SK-N-SH (cell line): ENCODE results near the gene CDH22. TPM values are rescaled to one million over a fixed set of nuclear protein-coding genes. Genes with fewer than 3 reads are reported as not detected.

Source experiments
- CTCF ChIA-PET: fragments of 300-600, 350-600 bp; formaldehyde crosslinking; extraction: SDS; loops from one replicate; lab custom pipeline; 2021; lab: Yijun Ruan, JAX
- POLR2A ChIA-PET: fragments of 350-600 bp; sonication (Branson Sonifier 250); formaldehyde crosslinking; extraction: SDS; loops from one replicate; lab custom pipeline; 2020; ENCODE audit warnings: antibody characterized with exemption, inconsistent platforms; lab: Yijun Ruan, JAX
- DNase-seq: peaks from one replicate; pipeline ENCODE4 v3.0.0; 2012
- H2AFZ ChIP-seq: fragments of 200-600 bp; sonication (generic); 2 replicates; pipeline ENCODE4 v1.8.1; 2016; ENCODE audit warnings: antibody characterized with exemption, mild to moderate bottlenecking, low read depth
- H3F3A ChIP-seq: fragments of 200-600 bp; sonication (generic); replicated peaks from 2 replicates; pipeline ENCODE3; 2016; ENCODE audit warnings: antibody characterized with exemption, mild to moderate bottlenecking; ENCODE audit not compliant: insufficient read depth
- H3K27ac ChIP-seq, 2 experiments: fragments of 200-500 bp in 1 of 2; fragments of 200-600 bp in 1 of 2; sonication (Bioruptor generic) in 1 of 2; sonication (generic), shearing (Covaris generic) in 1 of 2; 2 replicates each; pipeline versions ENCODE4 v1.5.1 to v1.6.1; 2014 to 2016; ENCODE audit warnings: low read depth in 2 of 2, inconsistent platforms in 1 of 2, low read length in 1 of 2, mild to moderate bottlenecking in 1 of 2, mixed read lengths in 1 of 2
- H3K27me3 ChIP-seq: fragments of 200-600 bp; sonication (generic), shearing (Covaris generic); 2 replicates; pipeline ENCODE4 v1.6.1; 2016; ENCODE audit warnings: mixed run types; ENCODE audit not compliant: insufficient read depth
- H3K36me3 ChIP-seq, 2 experiments: fragments of 200-500 bp in 1 of 2; fragments of 200-600 bp in 1 of 2; sonication (Bioruptor generic) in 1 of 2; sonication (generic) in 1 of 2; replicated peaks in 1 of 2; 2 replicates each; pipeline versions ENCODE3 to v1.5.1; 2014 to 2016; ENCODE audit warnings: low read length in 1 of 2, mild to moderate bottlenecking in 1 of 2; ENCODE audit not compliant: insufficient read depth in 2 of 2, control insufficient read depth in 1 of 2
- H3K4me1 ChIP-seq, 2 experiments: fragments of 200-500 bp in 1 of 2; fragments of 200-600 bp in 1 of 2; sonication (Bioruptor generic) in 1 of 2; sonication (generic), shearing (Covaris generic) in 1 of 2; 2 replicates each; pipeline versions ENCODE4 v1.5.1 to v1.6.1; 2014 to 2016; ENCODE audit warnings: low read depth in 1 of 2, low read length in 1 of 2, mixed run types in 1 of 2; ENCODE audit not compliant: insufficient read depth in 2 of 2, control insufficient read depth in 1 of 2
- H3K4me2 ChIP-seq: fragments of 200-600 bp; sonication (generic), shearing (Covaris generic); 2 replicates; pipeline ENCODE4 v1.6.1; 2017; ENCODE audit warnings: mixed run types
- H3K4me3 ChIP-seq, 2 experiments: fragments of 200-500 bp in 1 of 2; fragments of 200-600 bp in 1 of 2; sonication (Bioruptor generic) in 1 of 2; sonication (generic), shearing (Covaris generic) in 1 of 2; 2 replicates each; pipeline versions ENCODE4 v1.5.1 to v1.8.1; 2014 to 2016; ENCODE audit warnings: low read depth in 2 of 2, inconsistent platforms in 1 of 2, low read length in 1 of 2, mild to moderate bottlenecking in 1 of 2, mixed read lengths in 1 of 2, moderate library complexity in 1 of 2
- H3K79me2 ChIP-seq: fragments of 200-600 bp; sonication (generic); 2 replicates; pipeline ENCODE4 v1.8.1; 2017; ENCODE audit warnings: mild to moderate bottlenecking; ENCODE audit not compliant: insufficient read depth
- H3K9ac ChIP-seq: fragments of 200-600 bp; sonication (generic); 2 replicates; pipeline ENCODE4 v1.6.1; 2017; ENCODE audit warnings: mixed run types
- H3K9me2 ChIP-seq: fragments of 200-600 bp; sonication (generic); 2 replicates; pipeline ENCODE4 v1.6.1; 2017; ENCODE audit warnings: mixed run types
- H3K9me3 ChIP-seq: fragments of 200-600 bp; sonication (generic); 2 replicates; pipeline ENCODE4 v1.6.1; 2017; ENCODE audit warnings: mixed run types, mild to moderate bottlenecking, moderate library complexity
- H4K20me1 ChIP-seq: fragments of 200-600 bp; sonication (generic); 2 replicates; pipeline ENCODE4 v1.6.1; 2017; ENCODE audit warnings: mild to moderate bottlenecking, mixed run types; ENCODE audit not compliant: insufficient read depth
- CHD2 ChIP-seq: fragments of 150-350 bp; IDR thresholded peaks from 2 replicates; pipeline ENCODE4 v1.6.1; 2018; ENCODE audit warnings: low read length; ENCODE audit not compliant: partially characterized antibody
- CTCF ChIP-seq: fragments of 200-600 bp; sonication (generic); IDR thresholded peaks from 2 replicates; pipeline ENCODE4 v1.6.1; 2017; ENCODE audit warnings: antibody characterized with exemption, mild to moderate bottlenecking, moderate library complexity
- FOSL2 ChIP-seq: IDR thresholded peaks from 2 replicates; pipeline ENCODE4 v1.4.0; 2012; ENCODE audit warnings: low read depth, mild to moderate bottlenecking, moderate library complexity, borderline replicate concordance
- FOXJ3 ChIP-seq: sonication (generic); formaldehyde crosslinking; IDR thresholded peaks from 2 replicates; pipeline ENCODE4 v1.5.1; 2020; ENCODE audit warnings: mild to moderate bottlenecking, missing genetic modification reagents
- JUND ChIP-seq: IDR thresholded peaks from 2 replicates; pipeline ENCODE4 v1.4.0; 2012
- MEF2A ChIP-seq: IDR thresholded peaks from 2 replicates; pipeline ENCODE4 v1.4.0; 2012; ENCODE audit warnings: low read depth, borderline replicate concordance
- NFIC ChIP-seq: IDR thresholded peaks from 2 replicates; pipeline ENCODE4 v1.4.0; 2012; ENCODE audit warnings: borderline replicate concordance
- RFX5 ChIP-seq: IDR thresholded peaks from 2 replicates; pipeline ENCODE4 v1.6.1; 2012; ENCODE audit warnings: mild to moderate bottlenecking, improper control_type of control experiment, low read length
- RXRA ChIP-seq: IDR thresholded peaks from 2 replicates; pipeline ENCODE4 v1.4.0; 2012; ENCODE audit warnings: low read depth, mild to moderate bottlenecking, borderline replicate concordance
- SIN3A ChIP-seq: IDR thresholded peaks from 2 replicates; pipeline ENCODE4 v1.6.1; 2012; ENCODE audit warnings: low read depth, mild to moderate bottlenecking, low read length, moderate library complexity, borderline replicate concordance
- TAF1 ChIP-seq: IDR thresholded peaks from 2 replicates; pipeline ENCODE4 v1.6.1; 2012; ENCODE audit warnings: low read depth, mild to moderate bottlenecking, low read length, moderate library complexity, borderline replicate concordance
- USF2 ChIP-seq: fragments of 150-350 bp; IDR thresholded peaks from 2 replicates; pipeline ENCODE4 v1.6.1; 2017; ENCODE audit warnings: antibody characterized with exemption, low read length, low read depth, borderline replicate concordance
- YY1 ChIP-seq: IDR thresholded peaks from 2 replicates; pipeline ENCODE4 v1.4.0; 2012; ENCODE audit warnings: low read depth, mild to moderate bottlenecking
- WGBS: methylation state at CpG from one replicate; pipeline ENCODE4 v1.1.6; 2017; ENCODE audit warnings: low lambda C conversion rate; 5-methylcytosine and 5-hydroxymethylcytosine counted together
- polyA plus RNA-seq, 3 experiments: library from polyadenylated mRNA; depleted of rRNA; stranded (reverse); fragments of >200 nt; gene quantifications; 2 replicates each; pipeline ENCODE4 v1.2.3, GENCODE V29; 2012

Gene CDH22
- polyA plus RNA-seq, 1 of the 3 experiments (the other 2 are of a cell fraction) = not detected

GRCh38 chr20:46356195-46357029 is 48.1 kb upstream of the CDH22 start:
- H4K20me1 ChIP-seq = peaks cover 7% of the 10 kb centered on the region

GRCh38 chr20:46355778-46356177 is 47.5 kb upstream of the CDH22 start:
- Histone ChIP-seq H3K9me2 (no peaks in the 10 kb centered on the region), H3K79me2 (peaks cover 3% of the 10 kb centered on the region; the same call in 1 of the 2 replicates), H2AFZ (no peak overlapping the region), H3K4me2 (no peak overlapping the region), H4K20me1 (peaks cover 6% of the 10 kb centered on the region), H3K27ac (no peak overlapping the region; a peak in 1 of 4 replicates), H3K36me3 (peaks cover 7 to 46% of the 10 kb centered on the region in 2 experiments), H3K27me3 (no peaks in the 10 kb centered on the region), H3K4me3 (no peak overlapping the region), H3F3A (peaks cover 4% of the 10 kb centered on the region), H3K9ac (no peak overlapping the region), H3K4me1 (peaks cover 6 to 39% of the 10 kb centered on the region in 2 experiments; a peak in 3 of 4 replicates), H3K9me3 (no peaks in the 10 kb centered on the region)
- WGBS = 92% methylated on average over 7 of the region's 7 CpGs
- TF ChIP-seq NFIC (no peak), FOSL2 (no peak), TAF1 (no peak), RFX5 (no peak), CHD2 (no peak), SIN3A (no peak), CTCF (no peak), YY1 (no peak), USF2 (no peak), JUND (no peak)
- DNase-seq = no peak
- ChIA-PET POLR2A (interaction anchor here (0.7 to 1.5 kb wide), 2 partner anchors 9 to 23 kb away, joined by 3 to 7 read pairs; no protein-coding TSS in a partner anchor), CTCF (interaction anchor here (1.1 to 5.2 kb wide), 8 partner anchors 18 to 227 kb away, joined by 3 to 32 read pairs (median 4); no protein-coding TSS in a partner anchor)

More at GRCh38 chr20:46356195-46357029, 48.1 kb upstream of the CDH22 start:
- no peaks in the 10 kb centered on the region for H3K27me3 ChIP-seq
- no peak overlapping the region for H3K4me2 ChIP-seq
- 90% methylated on average over 14 of the region's 23 CpGs for WGBS
- POLR2A ChIA-PET = interaction anchor here (0.7 to 1.5 kb wide), 2 partner anchors 8 to 23 kb away, joined by 3 to 7 read pairs; no protein-coding TSS in a partner anchor
- no peaks in the 10 kb centered on the region for H3K9me3 ChIP-seq
- H2AFZ ChIP-seq = no peak overlapping the region
- TF ChIP-seq RXRA = no peak
- no peak for TF ChIP-seq USF2
- TF ChIP-seq FOXJ3 (CRISPR knock-in tag) = no peak
- no peak for TF ChIP-seq MEF2A
- no peak for TF ChIP-seq JUND
- H3K79me2 ChIP-seq = peaks cover 9% of the 10 kb centered on the region; the same call in 1 of the 2 replicates
- CTCF ChIA-PET = interaction anchor here (1.1 to 5.2 kb wide), 8 partner anchors 19 to 227 kb away, joined by 3 to 32 read pairs (median 4); no protein-coding TSS in a partner anchor
- DNase-seq = no peak
- no peaks in the 10 kb centered on the region for H3F3A ChIP-seq
- no peak overlapping the region for H3K4me3 ChIP-seq
- H3K9me2 ChIP-seq = no peaks in the 10 kb centered on the region
- H3K36me3 ChIP-seq = peaks cover 5 to 46% of the 10 kb centered on the region in 2 experiments
- H3K9ac ChIP-seq = no peak overlapping the region
- H3K4me1 ChIP-seq = peaks cover 0 to 36% of the 10 kb centered on the region in 2 experiments; a peak in 2 of 4 replicates
- peak overlapping the region in 1 of 2 experiments; percentile 39; a peak in 1 of 4 replicates for H3K27ac ChIP-seq
